Thymus (tissue), 11 donors: ENCODE data around the gene PRPF39. TPM values are rescaled to one million over a fixed set of nuclear protein-coding genes. Genes with fewer than 3 reads are reported as not detected.
A peak's percentile ranks its signal among the peaks of the same experiment; 100 is the strongest.

Source experiments
- DNase-seq, 9 donors: peaks; one replicate each; pipeline ENCODE4 v3.0.0-alpha.2; 2013; ENCODE audit warnings: low spot score in 9 of 9, low read depth in 6 of 9, missing footprints in 1 of 9
- H3K27ac ChIP-seq, 2 donors: one replicate each; pipeline ENCODE4 v1.5.1; 2013; ENCODE audit warnings: control low read depth in 1 of 2, low read depth in 1 of 2, low read length in 1 of 2, mild to moderate bottlenecking in 1 of 2, moderate library complexity in 1 of 2
- H3K27me3 ChIP-seq, 2 donors: one replicate each; pipeline ENCODE4 v1.5.1; 2013; ENCODE audit warnings: low read length in 1 of 2; ENCODE audit not compliant: control insufficient read depth in 2 of 2, insufficient read depth in 1 of 2
- H3K36me3 ChIP-seq, 2 donors: one replicate each; pipeline ENCODE4 v1.5.1; 2013; ENCODE audit warnings: low read length in 1 of 2, mild to moderate bottlenecking in 1 of 2, moderate library complexity in 1 of 2; ENCODE audit not compliant: control insufficient read depth in 2 of 2, insufficient read depth in 2 of 2
- H3K4me1 ChIP-seq, 2 donors: one replicate each; pipeline ENCODE4 v1.5.1; 2013; ENCODE audit warnings: low read length in 2 of 2; ENCODE audit not compliant: control insufficient read depth in 2 of 2, insufficient read depth in 2 of 2
- H3K4me3 ChIP-seq, 2 donors: one replicate each; pipeline ENCODE4 v1.5.1; 2013; ENCODE audit warnings: low read length in 2 of 2, control low read depth in 1 of 2, mild to moderate bottlenecking in 1 of 2
- H3K9me3 ChIP-seq, 2 donors: one replicate each; pipeline ENCODE4 v1.5.1; 2013; ENCODE audit warnings: low read length in 1 of 2, mild to moderate bottlenecking in 1 of 2; ENCODE audit not compliant: control insufficient read depth in 2 of 2, insufficient read depth in 1 of 2
- WGBS: extraction: QIAGEN DNeasy Blood & Tissue Kit; methylation state at CpG from one replicate; pipeline ENCODE4 v1.1.7; 2013; 5-methylcytosine and 5-hydroxymethylcytosine counted together
- polyA plus RNA-seq: library from polyadenylated mRNA; stranded (reverse); fragments of 200-250 nt; gene quantifications from one replicate; pipeline ENCODE4 v1.2.3, GENCODE V29; 2013
- total RNA-seq: library from RNA; stranded (reverse); fragments of 120-200 nt; gene quantifications from one replicate; pipeline ENCODE4 v1.2.4, GENCODE V29; 2013
- donor health status: healthy.

Gene PRPF39
- total and polyA plus RNA-seq, 2 donors: 32.8 to 60.3 TPM

DNA sequence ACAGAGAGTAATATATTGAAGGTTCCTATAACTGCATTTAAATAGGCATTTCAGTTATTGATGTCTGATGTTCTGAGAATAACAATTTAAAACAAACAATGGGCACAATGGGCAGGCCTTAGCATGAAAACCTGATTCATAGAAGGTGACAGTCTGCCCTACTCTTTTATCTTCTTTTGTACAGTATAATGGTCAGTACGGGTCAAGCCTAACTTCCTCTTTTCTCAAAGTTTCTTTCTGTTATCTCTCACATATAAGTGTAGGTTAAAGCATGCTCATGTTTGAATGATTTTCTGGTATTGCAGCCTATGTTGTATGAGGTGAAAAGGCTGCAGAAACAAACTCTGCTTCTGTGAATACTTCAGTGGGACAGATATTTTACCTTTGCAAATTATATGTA is 36.2 kb downstream of the PRPF39 start:
- H3K36me3 ChIP-seq: peaks cover 26 to 60% of the 10 kb centered on the region in 2 donors

DNA sequence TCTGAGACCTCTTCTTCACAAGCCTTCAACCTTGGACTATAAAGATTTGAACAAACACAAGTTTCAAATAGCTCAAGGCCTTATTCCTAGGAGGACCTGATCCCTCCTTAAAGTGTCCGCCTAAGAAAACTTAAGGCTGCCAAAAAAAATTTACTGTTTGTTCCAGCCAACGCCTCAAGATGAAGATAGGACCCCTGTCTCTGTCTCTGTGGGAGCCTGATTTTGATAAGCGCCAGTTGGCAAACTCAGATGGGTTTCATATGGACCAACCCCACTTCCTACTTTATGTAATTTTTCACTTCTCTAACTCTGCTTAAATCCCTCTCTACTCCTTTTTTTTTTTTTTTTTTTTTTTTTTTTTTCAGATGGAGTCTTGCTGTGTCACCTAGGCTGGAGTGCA is 39.4 kb downstream of the PRPF39 start:
- no peak overlapping the region for H3K27ac ChIP-seq
- peaks cover 34 to 45% of the 10 kb centered on the region in 2 donors for H3K36me3 ChIP-seq
- over 99% methylated on average over 3 of the region's 3 CpGs for WGBS
- H3K4me1 ChIP-seq: no peaks in the 10 kb centered on the region
- no peaks in the 10 kb centered on the region for H3K27me3 ChIP-seq
- no peak overlapping the region for H3K4me3 ChIP-seq
- no peak for DNase-seq
- no peaks in the 10 kb centered on the region for H3K9me3 ChIP-seq

More for the DNA sequence above, 36.2 kb downstream of the PRPF39 start:
- DNase-seq: no peak
- Histone ChIP-seq H3K27ac (no peak overlapping the region), H3K9me3 (no peaks in the 10 kb centered on the region), H3K4me1 (no peaks in the 10 kb centered on the region), H3K4me3 (no peak overlapping the region), H3K27me3 (no peaks in the 10 kb centered on the region)
- WGBS: 97% methylated on average over 1 of the region's 1 CpG

DNA sequence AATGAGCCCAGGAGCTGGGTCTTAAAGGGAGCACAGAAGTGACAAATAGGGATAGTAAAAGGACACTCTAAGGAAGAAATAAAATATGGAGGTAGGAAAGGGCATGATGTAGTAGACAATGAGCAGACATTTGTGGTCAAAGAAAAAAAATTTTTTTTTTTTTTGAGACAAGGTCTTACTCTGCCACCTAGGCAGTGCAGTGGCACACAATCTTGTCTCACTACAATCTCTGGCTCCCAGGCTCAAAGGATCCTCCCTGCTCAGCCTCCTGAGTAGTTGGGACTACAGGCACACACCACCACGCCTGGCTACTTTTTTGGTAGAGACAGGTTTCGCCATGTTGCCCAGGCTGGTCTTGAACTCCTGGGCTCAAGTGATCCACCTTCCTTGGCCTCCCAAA is 41.8 kb downstream of the PRPF39 start:
- Histone ChIP-seq H3K4me1 (no peaks in the 10 kb centered on the region), H3K27ac (no peak overlapping the region), H3K9me3 (no peaks in the 10 kb centered on the region), H3K36me3 (peaks cover 31 to 34% of the 10 kb centered on the region in 2 donors), H3K27me3 (no peaks in the 10 kb centered on the region), H3K4me3 (no peak overlapping the region)
- DNase-seq: no peak
- 97% methylated on average over 2 of the region's 2 CpGs for WGBS

DNA sequence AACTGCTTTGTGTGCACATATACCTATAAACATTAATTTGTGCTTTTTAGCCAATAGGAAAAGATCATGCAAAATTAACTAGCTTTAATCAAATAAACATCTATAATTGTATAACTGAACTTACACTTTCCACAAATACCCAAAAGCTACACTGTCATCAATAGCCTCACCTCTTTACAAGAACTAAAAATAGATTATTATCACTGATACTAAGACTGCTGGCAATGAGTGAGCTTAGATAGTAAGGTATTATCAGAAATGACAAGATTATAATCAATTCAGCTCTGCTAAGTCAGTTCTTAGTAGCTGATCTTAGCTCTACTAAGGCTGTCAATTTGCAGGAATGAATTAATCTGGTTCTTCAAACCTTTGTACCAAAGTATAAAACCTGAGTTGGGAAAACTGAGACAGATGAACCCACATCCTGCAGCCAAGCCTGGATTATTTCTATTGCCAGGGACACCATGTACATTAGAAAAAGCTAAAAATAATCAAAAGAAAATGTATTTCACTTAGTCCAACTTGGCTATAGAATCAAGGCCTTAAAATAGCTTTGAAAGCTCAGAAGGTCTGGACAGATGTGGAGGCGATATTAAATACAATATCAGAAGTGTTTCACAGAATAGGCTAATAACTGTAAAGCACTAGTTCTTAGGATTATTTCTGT is 45.2 kb downstream of the PRPF39 start:
- peaks cover 16 to 19% of the 10 kb centered on the region in 2 donors for H3K36me3 ChIP-seq
- DNase-seq: no peak
- no peak overlapping the region for H3K27ac ChIP-seq

DNA sequence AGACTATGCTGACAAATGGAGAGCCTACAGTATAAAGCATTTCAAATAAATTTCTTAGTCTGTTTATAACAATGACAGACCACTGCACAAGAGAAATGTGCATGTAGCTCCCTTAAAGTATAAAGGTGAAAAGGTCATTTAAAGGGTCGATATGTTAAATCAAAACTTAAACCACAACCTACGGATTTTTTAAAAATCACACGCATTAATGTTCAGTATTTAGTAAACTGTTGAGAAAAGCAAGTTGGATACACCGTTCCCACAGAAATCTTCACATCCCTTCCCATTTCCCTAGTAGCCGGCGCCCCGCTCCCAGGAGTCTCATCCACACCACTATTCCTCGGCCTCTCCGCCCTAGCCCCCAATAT is 49.8 kb downstream of the PRPF39 start:
- H3K36me3 ChIP-seq: peaks cover 3 to 6% of the 10 kb centered on the region in 2 donors
- H3K27ac ChIP-seq: peak overlapping the region; percentile 79 to 86
- peak overlapping the region; percentile 72 to 94 for H3K4me3 ChIP-seq
- WGBS: 1% methylated on average over 9 of the region's 9 CpGs
- H3K4me1 ChIP-seq: peaks cover 7 to 13% of the 10 kb centered on the region in 2 donors
- H3K27me3 ChIP-seq: no peaks in the 10 kb centered on the region
- H3K9me3 ChIP-seq: no peaks in the 10 kb centered on the region
- peak in 3 of 9 donors; percentile 3 to 6 (median 4) for DNase-seq

More for the DNA sequence above, 45.2 kb downstream of the PRPF39 start:
- no peaks in the 10 kb centered on the region for H3K9me3 ChIP-seq
- peaks cover 2 to 4% of the 10 kb centered on the region in 2 donors for H3K4me1 ChIP-seq
- WGBS: 47% methylated on average over 1 of the region's 1 CpG
- H3K27me3 ChIP-seq: no peaks in the 10 kb centered on the region
- no peak overlapping the region for H3K4me3 ChIP-seq

DNA sequence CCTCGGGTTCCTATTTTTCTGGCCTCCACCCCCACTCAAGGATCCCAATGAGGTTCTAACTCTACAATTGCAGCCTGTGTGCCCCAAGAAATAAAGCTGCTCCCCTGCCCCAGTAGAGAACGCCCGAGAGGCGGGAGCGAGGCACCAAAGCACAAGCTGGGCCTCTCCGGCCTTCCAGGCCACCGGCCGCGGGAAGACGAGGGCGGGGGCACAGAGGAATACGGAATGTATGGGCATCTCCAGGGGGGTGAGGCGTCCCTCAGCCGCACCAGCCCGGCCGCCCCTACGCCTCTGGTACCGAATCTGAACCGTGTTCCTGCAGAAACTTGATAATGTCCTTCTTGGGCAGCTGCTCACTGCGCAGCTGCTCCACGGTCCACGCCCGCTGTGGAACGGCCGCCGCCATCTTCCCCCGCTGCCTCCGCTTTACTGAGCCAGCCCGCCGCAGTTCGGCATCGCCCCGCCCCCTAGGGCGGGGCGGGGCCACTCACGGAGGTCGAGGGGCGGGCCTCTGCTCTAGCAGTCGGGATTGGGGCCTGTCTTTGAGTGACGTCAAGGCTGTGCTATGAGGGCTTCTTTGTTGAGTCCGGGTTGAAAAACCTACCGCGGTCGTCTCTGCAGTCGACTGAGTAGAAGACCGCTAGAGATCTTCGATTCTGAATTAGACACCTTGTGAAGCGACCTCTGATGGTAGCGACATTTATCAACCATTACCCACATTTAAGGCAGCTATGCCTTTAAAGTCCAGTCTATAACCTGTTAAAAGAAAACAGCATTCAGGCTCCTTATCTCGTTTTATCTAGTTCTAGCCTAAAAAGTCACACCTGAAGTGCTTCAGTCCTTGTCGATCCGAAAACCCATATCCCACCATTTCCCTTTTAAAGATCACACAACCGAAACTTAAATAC is 50.4 kb downstream of the PRPF39 start, which contains the start of gene FKBP3:
FKBP3 (minus strand) TSS at position 431 of the 908 bp plus-strand sequence; CDS start at position 406, 25 bp downstream.
- under 1% methylated on average over 53 of the region's 53 CpGs for WGBS
- H3K27ac ChIP-seq: peak within 1 kb of the TSS; percentile 92 to 99
- peaks cover 7 to 13% of the 10 kb centered on the region in 2 donors for H3K4me1 ChIP-seq
- H3K27me3 ChIP-seq: no peaks in the 10 kb centered on the region
- no peaks in the 10 kb centered on the region for H3K9me3 ChIP-seq
- H3K36me3 ChIP-seq: peaks cover under 1 to 1% of the 10 kb centered on the region in 2 donors
- peak; percentile 90 to 99 (median 97) for DNase-seq
- H3K4me3 ChIP-seq: peak within 1 kb of the TSS; percentile 72 to 94

DNA sequence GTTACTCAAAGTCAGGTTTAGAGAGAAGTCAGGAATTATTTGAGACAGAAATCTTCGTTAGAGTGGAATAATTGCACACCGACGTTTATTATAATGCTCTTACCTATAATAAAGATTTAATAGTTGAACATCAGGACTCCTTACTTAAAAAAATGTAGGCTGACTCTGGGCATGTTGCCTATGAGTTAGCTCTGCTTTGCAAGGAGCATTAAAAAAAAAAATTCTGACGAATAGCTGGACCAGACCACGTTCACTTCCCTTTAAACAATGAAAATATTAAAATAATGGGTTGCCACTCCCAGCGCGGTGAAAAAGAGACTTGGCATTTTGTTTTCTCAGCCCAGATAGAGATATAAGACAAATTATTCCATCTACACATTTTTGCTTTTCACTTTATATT is 51.2 kb downstream of the PRPF39 start:
- Histone ChIP-seq H3K36me3 (no peaks in the 10 kb centered on the region), H3K4me3 (peak overlapping the region; percentile 72 to 94), H3K4me1 (peaks cover 7 to 13% of the 10 kb centered on the region in 2 donors), H3K9me3 (no peaks in the 10 kb centered on the region), H3K27ac (peak overlapping the region; percentile 92 to 99), H3K27me3 (no peaks in the 10 kb centered on the region)
- peak in 4 of 9 donors; percentile 5 to 43 (median 34) for DNase-seq
- WGBS: 2% methylated on average over 7 of the region's 7 CpGs

DNA sequence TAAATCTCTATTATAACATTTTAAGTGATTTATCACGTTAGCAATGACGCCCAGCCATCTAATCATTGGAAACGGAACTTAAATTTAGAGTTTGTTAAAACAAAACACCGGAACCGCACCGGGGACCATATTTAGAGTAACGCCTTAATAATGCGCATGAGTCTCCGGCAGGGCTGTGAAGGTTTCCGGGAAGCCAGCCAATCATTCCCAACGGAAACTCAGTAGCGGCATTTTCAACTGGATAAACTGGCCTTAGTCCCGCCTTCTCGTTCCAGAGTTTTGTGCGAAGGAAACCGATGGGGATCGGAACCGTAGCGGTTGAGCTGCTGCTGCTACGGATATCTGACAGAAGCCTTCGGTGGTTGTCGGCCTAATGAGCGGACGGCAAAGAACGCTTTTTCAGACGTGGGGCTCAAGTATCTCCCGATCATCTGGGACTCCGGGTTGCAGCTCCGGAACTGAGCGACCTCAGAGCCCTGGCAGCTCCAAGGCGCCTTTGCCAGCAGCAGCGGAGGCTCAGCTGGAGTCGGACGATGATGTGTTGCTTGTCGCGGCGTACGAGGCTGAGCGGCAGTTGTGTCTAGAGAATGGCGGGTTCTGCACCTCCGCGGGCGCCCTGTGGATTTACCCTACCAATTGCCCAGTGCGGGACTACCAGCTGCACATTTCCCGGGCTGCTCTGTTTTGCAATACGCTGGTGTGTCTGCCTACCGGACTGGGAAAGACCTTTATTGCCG is 51.9 kb downstream of the PRPF39 start, which contains the start of gene FANCM:
FANCM (plus strand) TSS at position 272 of the 737 bp plus-strand sequence; CDS start at position 374, 102 bp downstream.
- Histone ChIP-seq H3K9me3 (no peaks in the 10 kb centered on the region), H3K27me3 (no peaks in the 10 kb centered on the region), H3K4me1 (peaks cover 7 to 13% of the 10 kb centered on the region in 2 donors), H3K36me3 (no peaks in the 10 kb centered on the region), H3K27ac (peak within 1 kb of the TSS; percentile 92 to 99), H3K4me3 (peak within 1 kb of the TSS; percentile 72 to 94)
- peak; percentile 87 to 98 (median 92) for DNase-seq
- under 1% methylated on average over 48 of the region's 48 CpGs for WGBS
